ENCODE data around the gene FAM118B. TPM values are rescaled to one million over a fixed set of nuclear protein-coding genes. Genes with fewer than 3 reads are reported as not detected.

FAM118B gene
- total and polyA plus RNA-seq, 2 of the 8 experiments (the other 6 are each of a cell fraction or from before 2014, with no cell fraction given): 25.3 to 48.3 TPM

GRCh38 chr11:126308271-126308671 is 96.7 kb downstream of the FAM118B start:
- Histone ChIP-seq H2BK120ac (replicated peaks; ENCODE audit: low read depth, low read length) (no peak overlapping the region), H3K9ac (replicated peaks in 1 of 4; ENCODE audit: extremely low read depth in 1 of 4, low read depth in 3 of 4, low read length in 3 of 4) (no peak overlapping the region), H3K36me3 (ENCODE audit: control insufficient read depth in 2 of 4, insufficient read depth in 4 of 4, low read length in 3 of 4) (peaks cover 0 to 3% (median under 1%) of the 10 kb centered on the region in 4 experiments; a peak in 1 of 8 replicates), H3K27ac (ENCODE audit: low read depth, low read length) (no peak overlapping the region), H3K79me2 (ENCODE audit: control insufficient read depth in 1 of 2, insufficient read depth in 2 of 2, low read length in 2 of 2) (peaks cover 0 to 6% of the 10 kb centered on the region in 2 experiments; a peak in 2 of 4 replicates), H2AK5ac (ENCODE audit: low read depth, low read length) (no peak overlapping the region), H2BK5ac (ENCODE audit: low read depth, low read length) (no peak overlapping the region), H3K18ac (ENCODE audit: extremely low read depth, low read length) (no peak overlapping the region), H4K5ac (ENCODE audit: insufficient read length, low read depth, low read length) (no peak overlapping the region), H2BK12ac (ENCODE audit: low read depth, low read length) (no peak overlapping the region), H2BK20ac (ENCODE audit: low read length) (no peak overlapping the region), H3K56ac (replicated peaks; ENCODE audit: insufficient read length, low read depth, low read length) (no peak overlapping the region), H3K4me3 (ENCODE audit: extremely low read depth in 1 of 4, insufficient read depth in 2 of 4, low read depth in 3 of 4, low read length in 4 of 4) (no peak overlapping the region), H4K20me1 (replicated peaks in 1 of 2; ENCODE audit: control insufficient read depth in 1 of 2, insufficient read depth in 2 of 2, low read length in 2 of 2) (peaks cover 0 to 1% of the 10 kb centered on the region in 2 experiments), H3K23me2 (ENCODE audit: low read depth, low read length) (peaks cover 3% of the 10 kb centered on the region), H2AFZ (ENCODE audit: low read length) (no peak overlapping the region), H3K23ac (ENCODE audit: insufficient read length) (no peak overlapping the region), H3K4me2 (ENCODE audit: insufficient read depth in 1 of 2, low read depth in 2 of 2, low read length in 2 of 2) (no peak overlapping the region), H4K91ac (replicated peaks; ENCODE audit: insufficient read length, low read length) (no peak overlapping the region), H3K4me1 (replicated peaks in 1 of 4; ENCODE audit: control insufficient read depth in 3 of 4, insufficient read depth in 4 of 4, low read length in 3 of 4) (peaks cover 0 to 5% (median 2%) of the 10 kb centered on the region in 4 experiments; a peak in 4 of 7 replicates), H3K9me3 (ENCODE audit: insufficient read depth in 2 of 2, low read depth in 1 of 2, low read length in 1 of 2) (no peaks in the 10 kb centered on the region), H2BK15ac (ENCODE audit: low read length) (no peak overlapping the region), H3K27me3 (replicated peaks in 1 of 4; ENCODE audit: control insufficient read depth in 3 of 4, extremely low read depth in 1 of 4, insufficient read depth in 3 of 4, low read length in 3 of 4) (no peaks in the 10 kb centered on the region), H4K8ac (ENCODE audit: extremely low read depth, insufficient read depth, low read length) (no peak overlapping the region), H3K14ac (ENCODE audit: insufficient read length) (no peak overlapping the region), H3K79me1 (ENCODE audit: low read depth, low read length) (peaks cover 2% of the 10 kb centered on the region; the same call in 1 of the 2 replicates), H3K4ac (replicated peaks; ENCODE audit: insufficient read length, low read depth, low read length) (no peak overlapping the region)
- CTCF ChIA-PET (ENCODE audit: partially characterized antibody): interaction anchor here (0.6 to 4.8 kb wide), 15 partner anchors 8 to 172 kb away, joined by 3 to 24 read pairs (median 5); no protein-coding TSS in a partner anchor
- 93% methylated on average over 4 of the region's 4 CpGs; no CpG with 5 or more reads in 1 of the 2 experiments for WGBS, 2 experiments (ENCODE audit: extremely low coverage in 1 of 2, insufficient coverage in 1 of 2, insufficient read length in 1 of 2, insufficient replicate concordance in 2 of 2, low coverage in 1 of 2, low lambda C conversion rate in 2 of 2, missing lambda C conversion rate in 1 of 2)
- DNase-seq (ENCODE audit: low read depth in 1 of 2, low spot score in 2 of 2): no peak
- POLR2A ChIA-PET (ENCODE audit: partially characterized antibody): interaction anchor here (0.7 kb wide), 1 partner anchor 22 kb away, joined by 3 read pairs; no protein-coding TSS in a partner anchor
- FAIRE-seq: no peak
- TF ChIP-seq RNF2 (IDR thresholded peaks at IDR 0.05; ENCODE audit: borderline replicate concordance, low read depth, low read length, missing control alignments, poor library complexity, severe bottlenecking) (no peak), SP4 (IDR thresholded peaks at IDR 0.05; ENCODE audit: low read length) (no peak), POLR2A (IDR thresholded peaks at IDR 0.05; ENCODE audit: control extremely low read depth in 1 of 2, low read depth in 2 of 2, low read length in 2 of 2) (no peak), CREB1 (IDR thresholded peaks at IDR 0.05) (no peak), POU5F1 (IDR thresholded peaks at IDR 0.05; ENCODE audit: low read depth, low read length) (no peak), SIN3A (conservative IDR thresholded peaks at IDR 0.05 in 1 of 2, IDR thresholded peaks at IDR 0.05 in 1 of 2; ENCODE audit: low read depth in 1 of 2, low read length in 2 of 2) (no peak), SUZ12 (IDR thresholded peaks at IDR 0.05; ENCODE audit: low read length) (no peak), JUND (IDR thresholded peaks at IDR 0.05; ENCODE audit: low read length) (no peak), RAD21 (IDR thresholded peaks at IDR 0.05 in 1 of 2, conservative IDR thresholded peaks at IDR 0.05 in 1 of 2; ENCODE audit: low read depth in 2 of 2, low read length in 2 of 2) (no peak), GABPA (IDR thresholded peaks at IDR 0.05; ENCODE audit: borderline replicate concordance, insufficient read depth, low read length) (no peak), KDM4A (IDR thresholded peaks at IDR 0.05; ENCODE audit: low read depth, low read length, severe bottlenecking) (no peak), TCF12 (IDR thresholded peaks at IDR 0.05; ENCODE audit: low read depth, low read length) (no peak), HDAC2 (IDR thresholded peaks at IDR 0.05; ENCODE audit: borderline replicate concordance in 1 of 2, low read depth in 2 of 2, low read length in 2 of 2) (no peak)
